Ovary (tissue), 9 donors: Measurements from ENCODE around the gene LIN28A. TPM values are rescaled to one million over a fixed set of nuclear protein-coding genes. Genes with fewer than 3 reads are reported as not detected.
"Not testable (repeated sequence)": the region's sequence is repeated elsewhere in the genome, so short reads cannot be mapped to it uniquely, and the experiment has no call there.

Experiments used
- DNase-seq, 5 donors: peaks; one replicate each; pipeline ENCODE4 v3.0.0-alpha.2; 2019 to 2020
- H3K27ac ChIP-seq, 2 donors: fragments of 200-600 bp; one replicate each; pipeline versions ENCODE4 v1.5.1 to v1.8.0; 2019 to 2022
- H3K27me3 ChIP-seq: fragments of 200-600 bp; one replicate; pipeline ENCODE4 v1.8.0; 2022
- H3K36me3 ChIP-seq: fragments of 200-600 bp; sonication (generic); one replicate; pipeline ENCODE4 v1.5.1; 2019
- H3K4me1 ChIP-seq: one replicate; pipeline ENCODE4 v1.8.1; 2013; ENCODE audit warnings: mild to moderate bottlenecking, moderate library complexity; ENCODE audit not compliant: insufficient read depth
- H3K4me3 ChIP-seq: fragments of 200-600 bp; sonication (generic); one replicate; pipeline ENCODE4 v1.5.1; 2017
- H3K9me3 ChIP-seq, 2 donors: fragments of 200-600 bp in 1 of 2; sonication (generic) in 1 of 2; one replicate each; pipeline versions ENCODE4 v1.5.1 to v1.8.1; 2013 to 2019; ENCODE audit warnings: mild to moderate bottlenecking in 1 of 2, moderate library complexity in 1 of 2
- EP300 ChIP-seq: sonication (generic); formaldehyde crosslinking; IDR thresholded peaks from one replicate; pipeline ENCODE4 v1.6.1; 2017; ENCODE audit warnings: antibody characterized with exemption
- POLR2A ChIP-seq: fragments of 450-650 bp; IDR thresholded peaks from one replicate; pipeline ENCODE4 v1.6.1; 2017; ENCODE audit warnings: antibody characterized with exemption, mild to moderate bottlenecking, moderate library complexity
- WGBS, 3 donors: extraction: QIAGEN DNeasy Blood & Tissue Kit in 1 of 3; methylation state at CpG; one replicate each; pipeline versions ENCODE4 v1.1.5 to v1.1.7; 2013 to 2017; 5-methylcytosine and 5-hydroxymethylcytosine counted together
- intact Hi-C, 4 donors: fragments of 100-400 bp; cut with DNase I; formaldehyde crosslinking; loops; one replicate each; pipeline versions ENCODE4 v1.11.0 to v1.15.1; 2022 to 2023
- polyA plus RNA-seq, 2 donors: library from polyadenylated mRNA; stranded (reverse); fragments of 200-250 nt in 1 of 2; fragments of 350-450 nt in 1 of 2; fragmentation: Illumina TruSeq in 1 of 2; extraction: RNeasy Lipid Tissue Mini Kit (QIAGEN cat#74804) in 1 of 2; gene quantifications; one replicate each; pipeline ENCODE4 v1.2.3, GENCODE V29; 2013 to 2014
- total RNA-seq, 7 donors: library from RNA; depleted of rRNA in 2 of 7; stranded (reverse); fragments of >200 nt in 2 of 7; fragmentation: NEBNext Ultra II Directional in 3 of 7; extraction: Animal tissue kit (Norgen Biotek cat#: 25700) in 3 of 7; gene quantifications; one replicate each; pipeline versions ENCODE4 v1.1.0 to v1.2.4, GENCODE V29; 2016 to 2023
- TF ChIP-seq, protein P1 (sequence below), 3 donors: fragments of 450-650 bp in 2 of 3; fragments of 200-600 bp in 1 of 3; IDR thresholded peaks; one replicate each; pipeline versions ENCODE4 v1.5.1 to v1.8.0; 2016 to 2022; ENCODE audit warnings: antibody characterized with exemption in 3 of 3, mild to moderate bottlenecking in 1 of 3
- donor health status: DM: no; HTN: no; CAD: no; lungs with moderate emphysema.
- donor health status: DM: no; HTN: no; CAD: no.
- donor health status: Bipolar disorder and iron deficiency.
- donor health status: DM: yes; HTN: yes; CAD: no.
- donor health status: DM: no; HTN: no; CAD: no.
- donor health status: DM: yes; HTN: yes; CAD: no.

The LIN28A gene
- total and polyA plus RNA-seq, 9 donors: 1.3 TPM; not detected in 8

DNA sequence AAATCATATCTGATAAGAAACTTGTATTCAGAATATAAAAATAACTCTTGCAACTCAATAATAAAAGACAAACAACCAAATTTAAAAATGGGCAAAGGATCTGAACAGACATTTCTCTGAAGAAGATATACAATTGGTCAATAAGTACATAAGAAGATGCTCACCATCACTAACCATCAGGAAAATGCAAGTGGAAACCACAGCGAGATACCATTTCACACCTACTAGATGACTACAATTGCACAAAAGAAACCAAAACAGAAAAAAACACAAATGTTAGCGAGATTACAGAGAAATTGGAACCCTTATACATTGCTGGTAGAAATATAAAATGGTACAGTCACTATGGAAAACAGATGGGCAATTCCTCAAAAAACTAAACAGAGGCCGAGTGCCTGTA, 26.5 kb upstream of the LIN28A start:
- no peak overlapping the region for H3K4me3 ChIP-seq
- H3K27ac ChIP-seq: no peak overlapping the region
- TF ChIP-seq, protein P1, sequence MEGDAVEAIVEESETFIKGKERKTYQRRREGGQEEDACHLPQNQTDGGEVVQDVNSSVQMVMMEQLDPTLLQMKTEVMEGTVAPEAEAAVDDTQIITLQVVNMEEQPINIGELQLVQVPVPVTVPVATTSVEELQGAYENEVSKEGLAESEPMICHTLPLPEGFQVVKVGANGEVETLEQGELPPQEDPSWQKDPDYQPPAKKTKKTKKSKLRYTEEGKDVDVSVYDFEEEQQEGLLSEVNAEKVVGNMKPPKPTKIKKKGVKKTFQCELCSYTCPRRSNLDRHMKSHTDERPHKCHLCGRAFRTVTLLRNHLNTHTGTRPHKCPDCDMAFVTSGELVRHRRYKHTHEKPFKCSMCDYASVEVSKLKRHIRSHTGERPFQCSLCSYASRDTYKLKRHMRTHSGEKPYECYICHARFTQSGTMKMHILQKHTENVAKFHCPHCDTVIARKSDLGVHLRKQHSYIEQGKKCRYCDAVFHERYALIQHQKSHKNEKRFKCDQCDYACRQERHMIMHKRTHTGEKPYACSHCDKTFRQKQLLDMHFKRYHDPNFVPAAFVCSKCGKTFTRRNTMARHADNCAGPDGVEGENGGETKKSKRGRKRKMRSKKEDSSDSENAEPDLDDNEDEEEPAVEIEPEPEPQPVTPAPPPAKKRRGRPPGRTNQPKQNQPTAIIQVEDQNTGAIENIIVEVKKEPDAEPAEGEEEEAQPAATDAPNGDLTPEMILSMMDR (IDR thresholded peaks at IDR 0.05): no peak
- no peak for TF ChIP-seq POLR2A
- no peak for TF ChIP-seq EP300
- intact Hi-C loops: no loop called here
- no peaks in the 10 kb centered on the region for H3K36me3 ChIP-seq
- no peaks in the 10 kb centered on the region for H3K4me1 ChIP-seq
- H3K27me3 ChIP-seq: no peaks in the 10 kb centered on the region
- WGBS, 3 donors: 74 to 80% (median 76%) methylated on average over 3 of the region's 3 CpGs
- H3K9me3 ChIP-seq: no peaks in the 10 kb centered on the region
- no peak for DNase-seq

DNA sequence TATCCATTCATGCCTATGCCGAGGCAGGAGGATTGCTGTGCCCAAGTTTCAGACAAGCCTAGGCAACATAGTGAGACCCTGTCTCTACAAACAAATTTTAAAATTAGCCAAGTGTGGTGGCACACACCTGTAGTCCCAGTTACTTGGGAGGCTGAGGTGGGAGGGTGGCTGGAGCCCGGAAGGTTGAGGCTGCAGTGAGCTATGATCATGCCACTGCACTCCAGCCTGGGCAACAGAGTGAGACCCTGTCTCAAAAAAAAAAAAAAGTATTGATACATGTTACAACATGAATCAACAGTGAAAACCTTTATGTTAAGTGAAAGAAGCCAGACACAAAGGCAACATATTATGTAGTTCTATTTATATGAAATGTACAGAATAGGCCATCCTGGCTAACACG, 25.6 kb upstream of the LIN28A start:
- H3K9me3 ChIP-seq, intact Hi-C loops, H3K36me3 ChIP-seq, H3K27me3 ChIP-seq, DNase-seq, H3K4me1 ChIP-seq, H3K27ac ChIP-seq, H3K4me3 ChIP-seq: not testable (repeated sequence)
- WGBS, 3 donors: 88 to 96% (median 93%) methylated on average over 3 of the region's 3 CpGs

DNA sequence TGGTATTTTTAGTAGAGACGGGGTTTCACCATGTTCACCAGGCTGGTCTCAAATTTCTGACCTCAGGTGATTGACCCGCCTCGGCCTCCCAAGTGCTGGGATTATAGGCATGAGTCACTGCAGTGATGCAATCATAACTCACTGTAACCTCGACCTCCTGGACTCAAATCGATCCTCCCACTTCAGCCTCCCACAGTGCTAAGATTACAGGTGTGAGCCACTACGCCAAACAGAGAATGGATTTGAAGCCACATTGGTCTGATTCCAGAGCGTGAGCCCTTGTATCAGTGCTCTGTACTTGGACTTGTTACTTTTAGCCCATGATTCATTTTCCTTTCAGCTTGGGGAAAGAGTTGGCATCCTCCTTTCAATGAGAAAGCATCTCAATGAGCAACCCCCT, 23.2 kb upstream of the LIN28A start:
- Histone ChIP-seq H3K9me3 (no peaks in the 10 kb centered on the region), H3K4me1 (no peaks in the 10 kb centered on the region), H3K36me3 (no peaks in the 10 kb centered on the region), H3K27me3 (no peaks in the 10 kb centered on the region), H3K4me3 (no peak overlapping the region), H3K27ac (no peak overlapping the region)
- WGBS, 3 donors: 59 to 69% (median 62%) methylated on average over 7 of the region's 7 CpGs
- no peak for TF ChIP-seq POLR2A
- TF ChIP-seq EP300: no peak
- TF ChIP-seq, protein P1 (IDR thresholded peaks at IDR 0.05): no peak
- no peak for DNase-seq
- intact Hi-C loops: no loop called here

DNA sequence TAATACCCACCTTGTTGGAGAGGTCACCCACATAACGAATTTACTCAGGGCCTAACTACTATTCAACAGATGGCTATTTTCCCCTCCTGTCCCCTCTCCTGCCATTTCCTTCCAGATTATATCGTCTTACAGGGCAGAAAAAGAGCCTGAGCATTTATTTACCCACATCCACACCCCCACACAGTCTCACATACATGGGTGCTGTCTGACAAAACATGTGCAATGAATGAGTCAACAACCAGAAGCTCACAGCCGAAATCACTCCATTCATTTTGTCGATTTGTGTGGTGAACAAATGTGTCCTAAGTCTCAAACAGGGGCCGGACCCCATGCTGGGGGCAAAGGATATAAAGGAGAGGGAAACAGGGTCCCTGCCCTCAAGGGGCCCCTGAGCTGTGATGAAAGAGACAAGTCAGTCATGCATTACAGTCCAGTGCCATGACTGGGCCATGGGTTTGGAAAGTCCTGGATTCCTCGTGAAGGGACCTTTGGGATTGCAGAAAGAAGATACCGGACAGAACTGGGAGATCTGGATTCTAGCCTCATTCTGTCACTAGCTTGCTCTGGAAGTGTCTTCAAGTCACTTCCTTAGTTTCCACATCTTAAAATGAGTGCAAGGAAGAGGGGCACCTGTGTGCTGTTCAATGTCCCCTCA, 21.7 kb upstream of the LIN28A start:
- DNase-seq: no peak
- H3K27ac ChIP-seq: no peak overlapping the region
- H3K27me3 ChIP-seq: no peaks in the 10 kb centered on the region
- H3K9me3 ChIP-seq: no peaks in the 10 kb centered on the region
- WGBS, 3 donors: 72 to 77% (median 75%) methylated on average over 7 of the region's 7 CpGs
- no peaks in the 10 kb centered on the region for H3K36me3 ChIP-seq
- no peaks in the 10 kb centered on the region for H3K4me1 ChIP-seq
- H3K4me3 ChIP-seq: no peak overlapping the region
- intact Hi-C loops: no loop called here
- no peak for TF ChIP-seq POLR2A
- no peak for TF ChIP-seq EP300
- TF ChIP-seq, protein P1 (IDR thresholded peaks at IDR 0.05): no peak

DNA sequence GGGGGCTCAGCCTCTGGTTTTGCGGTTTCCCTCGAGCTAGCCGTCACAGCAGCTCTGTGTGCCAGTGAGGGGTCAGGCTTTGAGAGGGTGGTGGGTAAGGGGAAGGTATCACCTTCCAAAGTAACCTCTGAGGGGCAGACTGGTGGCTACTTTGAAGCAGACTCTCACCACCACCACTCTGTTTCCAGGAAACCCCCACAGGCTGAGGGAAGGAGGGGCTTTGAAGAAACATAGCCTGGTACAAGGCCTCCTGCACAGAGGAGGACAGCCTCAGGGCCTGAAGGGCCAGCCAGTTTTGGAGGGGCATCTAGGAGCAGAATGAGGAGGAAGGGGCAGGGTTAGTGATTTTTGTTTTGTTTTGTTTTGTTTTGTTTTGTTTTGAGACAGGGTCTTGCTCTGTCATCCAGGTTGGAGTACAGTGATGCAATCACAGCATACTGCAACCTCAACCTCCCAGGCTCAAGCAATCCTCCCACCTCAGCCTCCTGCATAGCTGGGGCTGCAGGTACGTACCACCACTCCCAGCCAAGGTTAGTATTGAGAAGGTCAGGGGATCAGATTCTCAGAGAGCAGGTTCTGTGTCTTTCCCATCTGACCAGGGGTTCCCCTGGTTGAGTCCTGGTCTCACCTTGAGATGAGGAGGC, 20.9 kb upstream of the LIN28A start:
- 60 to 80% (median 75%) methylated on average over 4 of the region's 4 CpGs for WGBS, 3 donors
- TF ChIP-seq EP300: no peak
- no peak for TF ChIP-seq POLR2A
- TF ChIP-seq, protein P1 (IDR thresholded peaks at IDR 0.05): no peak
- H3K4me1 ChIP-seq: no peaks in the 10 kb centered on the region
- H3K36me3 ChIP-seq: no peaks in the 10 kb centered on the region
- H3K27me3 ChIP-seq: no peaks in the 10 kb centered on the region
- no peak for DNase-seq
- intact Hi-C loops: no loop called here
- H3K27ac ChIP-seq: no peak overlapping the region
- H3K4me3 ChIP-seq: no peak overlapping the region
- no peaks in the 10 kb centered on the region for H3K9me3 ChIP-seq
